OCI-LY1 (cell line): ENCODE data around the gene PRR23C.
"Not testable (repeated sequence)": the region's sequence is repeated elsewhere in the genome, so short reads cannot be mapped to it uniquely, and the experiment has no call there.

ENCODE experiments used
- H2AFZ ChIP-seq: fragments of 200-600 bp; sonication (generic), shearing (Covaris generic); 2 replicates; pipeline ENCODE4 v1.6.0; 2014; ENCODE audit warnings: antibody characterized with exemption, mild to moderate bottlenecking, low read length
- H3F3A ChIP-seq: fragments of 200-600 bp; sonication (generic), shearing (Covaris generic); 2 replicates; pipeline ENCODE4 v1.6.0; 2014; ENCODE audit warnings: mild to moderate bottlenecking, antibody characterized with exemption, low read length, moderate library complexity; ENCODE audit not compliant: insufficient read depth
- H3K27ac ChIP-seq: fragments of 200-600 bp; sonication (generic); 2 replicates; pipeline ENCODE4 v1.5.1; 2014; ENCODE audit warnings: low read length, mixed run types, mild to moderate bottlenecking, low read depth; ENCODE audit not compliant: poor library complexity, severe bottlenecking
- H3K27me3 ChIP-seq: fragments of 200-600 bp; sonication (generic); 2 replicates; pipeline ENCODE4 v1.6.0; 2014; ENCODE audit warnings: antibody characterized with exemption, mild to moderate bottlenecking, low read length, moderate library complexity; ENCODE audit not compliant: insufficient read depth
- H3K36me3 ChIP-seq: fragments of 200-600 bp; sonication (generic); 2 replicates; pipeline ENCODE4 v1.6.1; 2014; ENCODE audit warnings: mild to moderate bottlenecking, antibody characterized with exemption, low read length, moderate library complexity, mixed read lengths; ENCODE audit not compliant: insufficient read depth
- H3K4me1 ChIP-seq: fragments of 200-600 bp; sonication (generic); 2 replicates; pipeline ENCODE4 v1.5.1; 2014; ENCODE audit warnings: mild to moderate bottlenecking, low read length, moderate library complexity; ENCODE audit not compliant: insufficient read depth, severe bottlenecking
- H3K4me2 ChIP-seq: fragments of 200-600 bp; sonication (generic), shearing (Covaris generic); 2 replicates; pipeline ENCODE4 v1.6.1; 2014; ENCODE audit warnings: low read length
- H3K4me3 ChIP-seq: fragments of 200-600 bp; sonication (generic); 2 replicates; pipeline ENCODE4 v1.5.1; 2014; ENCODE audit warnings: low read length, low read depth, mild to moderate bottlenecking, mixed read lengths; ENCODE audit not compliant: poor library complexity, severe bottlenecking
- H3K79me2 ChIP-seq: fragments of 200-600 bp; shearing (Covaris generic); 2 replicates; pipeline ENCODE4 v1.6.1; 2016; ENCODE audit warnings: mixed run types, low read length, mixed read lengths; ENCODE audit not compliant: insufficient read depth
- H3K9ac ChIP-seq: fragments of 200-600 bp; sonication (generic), shearing (Covaris generic); 2 replicates; pipeline ENCODE4 v1.6.1; 2014; ENCODE audit warnings: mild to moderate bottlenecking, low read length, mixed read lengths
- H3K9me2 ChIP-seq: fragments of 200-600 bp; sonication (generic), shearing (Covaris generic); 2 replicates; pipeline ENCODE4 v1.6.1; 2014; ENCODE audit warnings: low read depth, mild to moderate bottlenecking, low read length, mixed read lengths
- H3K9me3 ChIP-seq: fragments of 200-600 bp; shearing (Covaris generic); 2 replicates; pipeline ENCODE4 v1.6.1; 2014; ENCODE audit warnings: low read length, mixed read lengths
- H4K20me1 ChIP-seq: fragments of 200-600 bp; sonication (generic), shearing (Covaris generic); 2 replicates; pipeline ENCODE4 v1.6.0; 2016; ENCODE audit warnings: mild to moderate bottlenecking, low read length; ENCODE audit not compliant: insufficient read depth
- CTCF ChIP-seq: fragments of 200-600 bp; sonication (generic), shearing (Covaris generic); IDR thresholded peaks from 2 replicates; pipeline ENCODE4 v1.5.1; 2017; ENCODE audit warnings: mild to moderate bottlenecking, antibody characterized with exemption, low read length, moderate library complexity, mixed read lengths
- EZH2 ChIP-seq: fragments of 200-600 bp; sonication (generic), shearing (Covaris generic); IDR thresholded peaks from 2 replicates; pipeline ENCODE4 v1.8.0; 2017; ENCODE audit warnings: borderline replicate concordance, mixed run types, mild to moderate bottlenecking, antibody characterized with exemption, low read length, moderate library complexity, mixed read lengths

The PRR23C gene

GRCh38 chr3:139037478-139037877 lies 7.2 kb downstream of the PRR23C start:
- Histone ChIP-seq H3K9me3 (no peaks in the 10 kb centered on the region), H3K9me2 (no peaks in the 10 kb centered on the region), H3K36me3 (no peaks in the 10 kb centered on the region), H2AFZ (no peak overlapping the region), H3K4me2 (no peak overlapping the region), H3K4me3 (no peak overlapping the region), H3K9ac (no peak overlapping the region), H3K27ac (no peak overlapping the region), H3K27me3 (no peaks in the 10 kb centered on the region), H3F3A (no peaks in the 10 kb centered on the region), H4K20me1 (no peaks in the 10 kb centered on the region), H3K4me1 (no peaks in the 10 kb centered on the region), H3K79me2 (no peaks in the 10 kb centered on the region)
- TF ChIP-seq CTCF, result no peak
- TF ChIP-seq EZH2, result no peak

- Histone ChIP-seq H3K27me3 (no peaks in the 10 kb centered on the region), H3K27ac (no peak overlapping the region), H3K4me2 (no peak overlapping the region), H4K20me1 (no peaks in the 10 kb centered on the region), H3K4me1 (no peaks in the 10 kb centered on the region), H2AFZ (no peak overlapping the region), H3F3A (no peaks in the 10 kb centered on the region), H3K36me3 (no peaks in the 10 kb centered on the region), H3K9me3 (peaks cover 3% of the 10 kb centered on the region; the same call in 1 of the 2 replicates), H3K4me3 (no peak overlapping the region), H3K9ac (no peak overlapping the region), H3K9me2 (no peaks in the 10 kb centered on the region), H3K79me2 (no peaks in the 10 kb centered on the region)
- TF ChIP-seq EZH2 (no peak), CTCF (no peak)
Measured at GRCh38 chr3:139032326-139033002, 12.2 kb downstream of the PRR23C start.

GRCh38 chr3:139030576-139030975 lies 14.1 kb downstream of the PRR23C start:
- H3K9ac ChIP-seq, H3K4me2 ChIP-seq, H3K9me2 ChIP-seq, H3K4me1 ChIP-seq, H3K9me3 ChIP-seq, H4K20me1 ChIP-seq, H3K4me3 ChIP-seq, H3F3A ChIP-seq, H3K79me2 ChIP-seq, H3K36me3 ChIP-seq, H3K27me3 ChIP-seq, H3K27ac ChIP-seq, H2AFZ ChIP-seq: not testable (repeated sequence)

- Histone ChIP-seq H3K4me3 (no peak overlapping the region), H3K4me2 (no peak overlapping the region)
Measured at GRCh38 chr3:139024968-139025367, 19.7 kb downstream of the PRR23C start.

More at GRCh38 chr3:139024968-139025367, 19.7 kb downstream of the PRR23C start:
- Histone ChIP-seq H2AFZ (no peak overlapping the region), H3K4me1 (no peaks in the 10 kb centered on the region), H3K9me2 (no peaks in the 10 kb centered on the region), H3F3A (no peaks in the 10 kb centered on the region), H3K27ac (no peak overlapping the region), H3K36me3 (no peaks in the 10 kb centered on the region), H4K20me1 (no peaks in the 10 kb centered on the region), H3K9ac (no peak overlapping the region), H3K79me2 (no peaks in the 10 kb centered on the region), H3K27me3 (no peaks in the 10 kb centered on the region), H3K9me3 (no peaks in the 10 kb centered on the region)
- TF ChIP-seq EZH2 (no peak), CTCF (no peak)
